H1 (cell line): ENCODE measurements around the gene CNN3.

ENCODE experiments used
- CEBPB ChIP-seq: IDR thresholded peaks from 2 replicates; pipeline ENCODE4 v1.6.1; 2012; ENCODE audit warnings: low read depth, low read length
- CHD1 ChIP-seq: IDR thresholded peaks from 2 replicates; pipeline ENCODE4 v1.6.1; 2012; ENCODE audit warnings: low read depth, low read length, improper control_type of control experiment
- CHD2 ChIP-seq: IDR thresholded peaks from 2 replicates; pipeline ENCODE4 v1.6.1; 2012; ENCODE audit warnings: low read length, improper control_type of control experiment
- JUN ChIP-seq: IDR thresholded peaks from 2 replicates; pipeline ENCODE4 v1.6.1; 2011; ENCODE audit warnings: low read depth, mild to moderate bottlenecking, improper control_type of control experiment, low read length
- POLR2AphosphoS5 ChIP-seq: IDR thresholded peaks from 2 replicates; pipeline ENCODE4 v1.6.1; 2011; ENCODE audit warnings: low read depth, low read length
- RAD21 ChIP-seq, 2 experiments: IDR thresholded peaks in 1 of 2; conservative IDR thresholded peaks in 1 of 2; 2 replicates each; pipeline ENCODE4 v1.6.1; 2011; ENCODE audit warnings: low read depth in 2 of 2, low read length in 2 of 2, improper control_type of control experiment in 1 of 2, inconsistent platforms in 1 of 2, mild to moderate bottlenecking in 1 of 2, moderate library complexity in 1 of 2
- SRF ChIP-seq: IDR thresholded peaks from 2 replicates; pipeline ENCODE4 v1.6.1; 2011; ENCODE audit warnings: mild to moderate bottlenecking, low read depth, low read length, moderate library complexity
- SUZ12 ChIP-seq: fragments of 200-600 bp; sonication (generic); IDR thresholded peaks from 2 replicates; pipeline ENCODE4 v1.6.1; 2012; ENCODE audit warnings: mild to moderate bottlenecking, inconsistent platforms, low read length, moderate library complexity, mixed read lengths
- TBP ChIP-seq: IDR thresholded peaks from 2 replicates; pipeline ENCODE4 v1.6.1; 2011; ENCODE audit warnings: low read depth, low read length, improper control_type of control experiment
- TEAD4 ChIP-seq: IDR thresholded peaks from 2 replicates; pipeline ENCODE4 v1.6.1; 2012; ENCODE audit warnings: low read depth, low read length, inconsistent platforms, mixed read lengths
- TF ChIP-seq, protein P1 (sequence below): IDR thresholded peaks from 2 replicates; pipeline ENCODE4 v1.6.1; 2012; ENCODE audit warnings: inconsistent platforms
- TF ChIP-seq, protein P2 (sequence below), 3 experiments: IDR thresholded peaks; 1 replicate in 2 of 3; 2 replicates in 1 of 3; pipeline versions ENCODE4 v1.5.1 to v1.6.1; 2011; ENCODE audit warnings: low read length in 3 of 3, mild to moderate bottlenecking in 3 of 3, inconsistent platforms in 2 of 3, low read depth in 1 of 3, moderate library complexity in 1 of 3; ENCODE audit not compliant: insufficient read depth in 1 of 3; ENCODE audit errors: control extremely low read depth in 1 of 3

DNA sequence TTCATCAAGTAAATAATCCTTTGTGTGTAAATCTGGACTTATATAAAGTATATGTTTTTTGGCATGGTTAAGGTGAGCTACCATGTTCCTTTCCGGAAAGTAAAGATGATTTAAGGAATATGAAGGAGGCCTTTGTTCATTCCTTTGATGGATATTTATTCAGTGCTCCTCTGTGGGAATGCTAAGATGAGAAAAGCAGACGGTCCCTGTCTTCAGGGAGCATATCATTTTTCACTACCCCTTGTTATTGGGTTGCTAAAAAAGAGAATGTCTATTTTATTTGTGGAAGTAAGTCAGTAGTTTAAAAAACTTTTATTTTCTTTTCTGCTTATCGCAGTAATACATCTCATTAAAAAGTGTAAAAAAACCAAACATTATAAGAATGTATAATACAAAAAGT, 35.1 kb upstream of the CNN3 start:
- TF ChIP-seq CEBPB (no peak), SUZ12 (no peak), JUN (no peak), TBP (no peak), RAD21 (IDR thresholded peaks at IDR 0.05 in 1 of 2, conservative IDR thresholded peaks at IDR 0.05 in 1 of 2; ENCODE audit: low read depth in 2 of 2, low read length in 2 of 2) (no peak), TEAD4 (no peak), POLR2AphosphoS5 (no peak), SRF (no peak), CHD2 (no peak), CHD1 (no peak)
- TF ChIP-seq, protein P1, sequence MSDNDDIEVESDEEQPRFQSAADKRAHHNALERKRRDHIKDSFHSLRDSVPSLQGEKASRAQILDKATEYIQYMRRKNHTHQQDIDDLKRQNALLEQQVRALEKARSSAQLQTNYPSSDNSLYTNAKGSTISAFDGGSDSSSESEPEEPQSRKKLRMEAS = no peak
- TF ChIP-seq, protein P2, sequence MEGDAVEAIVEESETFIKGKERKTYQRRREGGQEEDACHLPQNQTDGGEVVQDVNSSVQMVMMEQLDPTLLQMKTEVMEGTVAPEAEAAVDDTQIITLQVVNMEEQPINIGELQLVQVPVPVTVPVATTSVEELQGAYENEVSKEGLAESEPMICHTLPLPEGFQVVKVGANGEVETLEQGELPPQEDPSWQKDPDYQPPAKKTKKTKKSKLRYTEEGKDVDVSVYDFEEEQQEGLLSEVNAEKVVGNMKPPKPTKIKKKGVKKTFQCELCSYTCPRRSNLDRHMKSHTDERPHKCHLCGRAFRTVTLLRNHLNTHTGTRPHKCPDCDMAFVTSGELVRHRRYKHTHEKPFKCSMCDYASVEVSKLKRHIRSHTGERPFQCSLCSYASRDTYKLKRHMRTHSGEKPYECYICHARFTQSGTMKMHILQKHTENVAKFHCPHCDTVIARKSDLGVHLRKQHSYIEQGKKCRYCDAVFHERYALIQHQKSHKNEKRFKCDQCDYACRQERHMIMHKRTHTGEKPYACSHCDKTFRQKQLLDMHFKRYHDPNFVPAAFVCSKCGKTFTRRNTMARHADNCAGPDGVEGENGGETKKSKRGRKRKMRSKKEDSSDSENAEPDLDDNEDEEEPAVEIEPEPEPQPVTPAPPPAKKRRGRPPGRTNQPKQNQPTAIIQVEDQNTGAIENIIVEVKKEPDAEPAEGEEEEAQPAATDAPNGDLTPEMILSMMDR (IDR thresholded peaks at IDR 0.05; ENCODE audit: control extremely low read depth in 1 of 3, insufficient read depth in 1 of 3, low read depth in 1 of 3, low read length in 3 of 3) = no peak
